ENCODE measurements around the gene DOCK7. TPM values are rescaled to one million over a fixed set of nuclear protein-coding genes. Genes with fewer than 3 reads are reported as not detected.
A peak's percentile ranks its signal among the peaks of the same experiment; 100 is the strongest.

Gene DOCK7
- total and polyA plus RNA-seq, 2 of the 13 experiments (the other 11 are each of a cell fraction or from before 2014, with no cell fraction given), result 45.7 to 67.2 TPM

- intact Hi-C loops (cut with micrococcal nuclease; ENCODE audit: unreplicated experiment), result no loop called here
- POLR2A ChIA-PET, result interaction anchor here (2.9 kb wide), 1 partner anchor 9 kb away, joined by 97 read pairs; no protein-coding TSS in a partner anchor
- no peak overlapping the region for H2AFZ ChIP-seq (ENCODE audit: low read length)
- CTCF ChIA-PET (ENCODE audit: low intra/inter-chr PET ratio, low total read pairs), result no interaction called here
- in situ Hi-C loops (cut with HindIII; ENCODE audit: extremely low pct_ligation_motif_present, low pct_unique_long_range_greater_than_20kb), result no loop called here
- H3K4me3 ChIP-seq (replicated peaks in 1 of 3; ENCODE audit: insufficient read depth in 1 of 3, low read depth in 2 of 3, low read length in 3 of 3), result no peak overlapping the region
- TF ChIP-seq CTCF (CRISPR knock-in tag; IDR thresholded peaks at IDR 0.05), result peak; percentile 37
- no peak for TF ChIP-seq SNAI1 (CRISPR knock-in tag; IDR thresholded peaks at IDR 0.05; ENCODE audit: borderline replicate concordance)
- TF ChIP-seq CREB1 (IDR thresholded peaks at IDR 0.05), result no peak
- 0 out of 2 replicates have a peak, but pooled peaks have one; percentile 12 for TF ChIP-seq CREB1 (CRISPR knock-in tag; IDR thresholded peaks at IDR 0.05)
- peak; percentile 49 for TF ChIP-seq STAG1 (CRISPR knock-in tag; IDR thresholded peaks at IDR 0.05)
- H3K27me3 ChIP-seq (ENCODE audit: control insufficient read depth in 1 of 2, insufficient read depth in 2 of 2, low read length in 2 of 2), result no peaks in the 10 kb centered on the region; a peak in 1 of 5 replicates
- H3K36me3 ChIP-seq (replicated peaks in 1 of 2; ENCODE audit: control insufficient read depth in 1 of 2, insufficient read depth in 2 of 2, low read length in 2 of 2), result no peaks in the 10 kb centered on the region
- no TSS peak for BruUV-seq (replicated peaks)
- H4K20me1 ChIP-seq (ENCODE audit: insufficient read depth, low read length), result peaks cover 11% of the 10 kb centered on the region
- H3K27ac ChIP-seq (ENCODE audit: extremely low read length, insufficient read depth, low read length), result no peak overlapping the region
- ATAC-seq, result no peak
- no peak overlapping the region for H3K9ac ChIP-seq (ENCODE audit: insufficient read depth, low read depth, low read length)
- H3K79me2 ChIP-seq (ENCODE audit: insufficient read depth, low read length), result peaks cover 22% of the 10 kb centered on the region
- peaks cover 18% of the 10 kb centered on the region for H3K4me1 ChIP-seq (ENCODE audit: insufficient read depth, low read length)
- no peaks in the 10 kb centered on the region for H3K9me3 ChIP-seq (ENCODE audit: low read length)
- WGBS (ENCODE audit: low lambda C conversion rate), result 93% methylated on average over 8 of the region's 10 CpGs
- H3K4me2 ChIP-seq (ENCODE audit: low read depth, low read length), result no peak overlapping the region
- FAIRE-seq, result peak; percentile 21
- DNase-seq (ENCODE audit: low spot score), result no peak
These were observed 254.1 kb downstream of the DOCK7 start for GRCh38 chr1:62433861-62434617.

GRCh38 chr1:62429581-62429980 is 258.6 kb downstream of the DOCK7 start:
- FAIRE-seq, result no peak
- TF ChIP-seq, protein P1, sequence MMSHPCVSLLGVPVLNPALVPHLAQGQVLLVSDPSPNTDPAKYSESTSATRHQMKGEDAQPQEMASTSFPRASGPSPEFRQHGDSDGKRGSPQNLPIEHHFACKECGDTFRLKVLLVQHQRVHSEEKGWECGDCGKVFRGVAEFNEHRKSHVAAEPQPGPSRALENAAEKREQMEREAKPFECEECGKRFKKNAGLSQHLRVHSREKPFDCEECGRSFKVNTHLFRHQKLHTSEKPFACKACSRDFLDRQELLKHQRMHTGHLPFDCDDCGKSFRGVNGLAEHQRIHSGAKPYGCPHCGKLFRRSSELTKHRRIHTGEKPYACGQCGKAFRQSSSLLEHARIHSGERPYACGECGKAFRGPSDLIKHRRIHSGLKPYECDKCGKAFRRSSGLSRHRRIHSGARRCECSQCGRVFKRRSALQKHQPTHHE (CRISPR knock-in tag; IDR thresholded peaks at IDR 0.05; ENCODE audit: borderline replicate concordance), result no peak
- TF ChIP-seq SATB2 (CRISPR knock-in tag; IDR thresholded peaks at IDR 0.05), result no peak

More at GRCh38 chr1:62429581-62429980, 258.6 kb downstream of the DOCK7 start:
- H3K9ac ChIP-seq (ENCODE audit: insufficient read depth, low read depth, low read length), result no peak overlapping the region
- H4K20me1 ChIP-seq (ENCODE audit: insufficient read depth, low read length), result no peaks in the 10 kb centered on the region
- no peaks in the 10 kb centered on the region for H3K79me2 ChIP-seq (ENCODE audit: insufficient read depth, low read length)
- WGBS (ENCODE audit: low lambda C conversion rate), result 90% methylated on average over 2 of the region's 2 CpGs
- H3K27ac ChIP-seq (ENCODE audit: extremely low read length, insufficient read depth, low read length), result no peak overlapping the region
- no peak for DNase-seq (ENCODE audit: low spot score)
- H3K4me2 ChIP-seq (ENCODE audit: low read depth, low read length), result no peak overlapping the region
- peaks cover 27% of the 10 kb centered on the region for H3K4me1 ChIP-seq (ENCODE audit: insufficient read depth, low read length)
- no peak overlapping the region for H2AFZ ChIP-seq (ENCODE audit: low read length)
- ATAC-seq, result no peak
- no TSS peak for BruUV-seq (replicated peaks)
- H3K27me3 ChIP-seq (ENCODE audit: control insufficient read depth in 1 of 2, insufficient read depth in 2 of 2, low read length in 2 of 2), result no peaks in the 10 kb centered on the region
- no peaks in the 10 kb centered on the region for H3K36me3 ChIP-seq (replicated peaks in 1 of 2; ENCODE audit: control insufficient read depth in 1 of 2, insufficient read depth in 2 of 2, low read length in 2 of 2)
- ChIA-PET CTCF (ENCODE audit: low intra/inter-chr PET ratio, low total read pairs) (no interaction called here), POLR2A (no interaction called here)
- H3K4me3 ChIP-seq (replicated peaks in 1 of 3; ENCODE audit: insufficient read depth in 1 of 3, low read depth in 2 of 3, low read length in 3 of 3), result no peak overlapping the region
- H3K9me3 ChIP-seq (ENCODE audit: low read length), result no peaks in the 10 kb centered on the region
- in situ Hi-C loops (cut with HindIII; ENCODE audit: extremely low pct_ligation_motif_present, low pct_unique_long_range_greater_than_20kb), result no loop called here
- intact Hi-C loops (cut with micrococcal nuclease; ENCODE audit: unreplicated experiment), result no loop called here

Data from HepG2 (cell line).